Cardiac muscle cell (in vitro differentiated cells and primary cell): ENCODE measurements around the gene CLECL1. TPM values are rescaled to one million over a fixed set of nuclear protein-coding genes. Genes with fewer than 3 reads are reported as not detected.

Experiments
- DNase-seq, 2 donors: peaks; one replicate each; pipeline versions ENCODE4 v3.0.0 to v3.0.0-alpha.2; 2010 to 2017; ENCODE audit warnings: low read depth in 1 of 2, low spot score in 1 of 2
- H3K27ac ChIP-seq: fragments of 200-600 bp; sonication (generic); 2 replicates; pipeline ENCODE4 v1.5.1; 2016
- H3K27me3 ChIP-seq: fragments of 200-600 bp; sonication (generic); 2 replicates; pipeline ENCODE4 v1.6.0; 2016; ENCODE audit warnings: control low read depth
- H3K36me3 ChIP-seq: fragments of 200-600 bp; sonication (generic); 2 replicates; pipeline ENCODE4 v1.5.1; 2016; ENCODE audit warnings: control low read depth
- H3K4me1 ChIP-seq: fragments of 200-600 bp; sonication (generic); 2 replicates; pipeline ENCODE4 v1.8.1; 2017; ENCODE audit warnings: low read depth, mild to moderate bottlenecking, mixed run types
- H3K4me3 ChIP-seq: fragments of 200-600 bp; sonication (generic); 2 replicates; pipeline ENCODE4 v1.5.1; 2016; ENCODE audit warnings: mild to moderate bottlenecking
- H3K9me3 ChIP-seq: fragments of 200-600 bp; sonication (generic); 2 replicates; pipeline ENCODE4 v1.5.1; 2017; ENCODE audit warnings: low read depth, mild to moderate bottlenecking, control low read depth
- CTCF ChIP-seq: IDR thresholded peaks from 2 replicates; pipeline ENCODE4 v1.5.1; 2012; ENCODE audit warnings: low read depth, mild to moderate bottlenecking, low read length
- polyA plus RNA-seq: library from polyadenylated mRNA; unstranded; fragments of >200 nt; fragmentation: Nextera tagmentation; extraction: Ambion mirVana; gene quantifications from 2 replicates; pipeline ENCODE4 v1.2.1, GENCODE V29; 2016
- total RNA-seq: library from RNA; depleted of rRNA; stranded (reverse); fragments of >200 nt; gene quantifications from 2 replicates; pipeline ENCODE4 v1.2.3, GENCODE V29; 2016

Gene CLECL1
- total and polyA plus RNA-seq, 2 experiments from 2014 or later, result not detected

- Histone ChIP-seq H3K4me1 (no peaks in the 10 kb centered on the region), H3K36me3 (no peaks in the 10 kb centered on the region)
- TF ChIP-seq CTCF, result no peak
Measured at GRCh38 chr12:9759694-9760093, 26.8 kb upstream of the CLECL1 start.

GRCh38 chr12:9758119-9758518, 25.2 kb upstream of the CLECL1 start:
- H3K27me3 ChIP-seq, result no peaks in the 10 kb centered on the region
- H3K27ac ChIP-seq, result no peak overlapping the region
- H3K4me1 ChIP-seq, result no peaks in the 10 kb centered on the region
- DNase-seq, result no peak
- no peaks in the 10 kb centered on the region for H3K9me3 ChIP-seq
- TF ChIP-seq CTCF, result no peak
- no peaks in the 10 kb centered on the region for H3K36me3 ChIP-seq
- no peak overlapping the region for H3K4me3 ChIP-seq

More at GRCh38 chr12:9759694-9760093, 26.8 kb upstream of the CLECL1 start:
- Histone ChIP-seq H3K9me3 (no peaks in the 10 kb centered on the region), H3K4me3 (no peak overlapping the region), H3K27ac (no peak overlapping the region), H3K27me3 (no peaks in the 10 kb centered on the region)
- DNase-seq, result no peak

GRCh38 chr12:9757433-9758025, 24.6 kb upstream of the CLECL1 start:
- TF ChIP-seq CTCF, result no peak
- Histone ChIP-seq H3K36me3 (no peaks in the 10 kb centered on the region), H3K4me1 (no peaks in the 10 kb centered on the region), H3K9me3 (no peaks in the 10 kb centered on the region), H3K4me3 (no peak overlapping the region), H3K27ac (no peak overlapping the region), H3K27me3 (no peaks in the 10 kb centered on the region)
- DNase-seq, result no peak

GRCh38 chr12:9756706-9757105, 23.8 kb upstream of the CLECL1 start:
- no peak for TF ChIP-seq CTCF
- Histone ChIP-seq H3K27ac (no peak overlapping the region), H3K4me1 (no peaks in the 10 kb centered on the region), H3K36me3 (no peaks in the 10 kb centered on the region), H3K27me3 (no peaks in the 10 kb centered on the region), H3K4me3 (no peak overlapping the region), H3K9me3 (no peaks in the 10 kb centered on the region)
- no peak for DNase-seq

- Histone ChIP-seq H3K27ac (no peak overlapping the region), H3K27me3 (no peaks in the 10 kb centered on the region), H3K4me3 (no peak overlapping the region), H3K4me1 (no peaks in the 10 kb centered on the region), H3K9me3 (no peaks in the 10 kb centered on the region), H3K36me3 (no peaks in the 10 kb centered on the region)
- no peak for DNase-seq
- no peak for TF ChIP-seq CTCF
Measured at GRCh38 chr12:9756170-9756569, 23.3 kb upstream of the CLECL1 start.
